ENCODE results near the gene ALKBH3. TPM values are rescaled to one million over a fixed set of nuclear protein-coding genes. Genes with fewer than 3 reads are reported as not detected.

The ALKBH3 gene
- total and polyA plus RNA-seq, 2 experiments from 2014 or later = 10.7 to 10.8 TPM

- no peaks in the 10 kb centered on the region for H3K79me2 ChIP-seq (replicated peaks; ENCODE audit: insufficient read depth)
Observed at GRCh38 chr11:43921561-43922294, 41.1 kb downstream of the ALKBH3 start.

More at GRCh38 chr11:43921561-43922294, 41.1 kb downstream of the ALKBH3 start:
- no peaks in the 10 kb centered on the region for H4K20me1 ChIP-seq (replicated peaks; ENCODE audit: insufficient read depth)
- H3K4me3 Mint-ChIP-seq = no peak overlapping the region
- no peak overlapping the region for H2AFZ ChIP-seq
- H3K27me3 Mint-ChIP-seq (ENCODE audit: insufficient read depth, low read depth, poor library complexity) = no peaks in the 10 kb centered on the region
- peaks cover 6% of the 10 kb centered on the region; the same call in 1 of the 3 replicates for H3K36me3 Mint-ChIP-seq (ENCODE audit: low read depth)
- H3K4me1 Mint-ChIP-seq = peaks cover 30% of the 10 kb centered on the region
- H3K36me3 ChIP-seq (ENCODE audit: insufficient read depth) = no peaks in the 10 kb centered on the region
- no peaks in the 10 kb centered on the region for H3K9me3 Mint-ChIP-seq
- no peak for TF ChIP-seq ZNF462 (CRISPR knock-in tag; IDR thresholded peaks at IDR 0.05)
- no peak for TF ChIP-seq CREB1 (CRISPR knock-in tag; IDR thresholded peaks at IDR 0.05; ENCODE audit: low read depth)
- no peak for TF ChIP-seq JUNB (IDR thresholded peaks at IDR 0.05; ENCODE audit: unreplicated experiment)
- TF ChIP-seq POLR2AphosphoS5 (IDR thresholded peaks at IDR 0.05; ENCODE audit: low read depth) = no peak
- no peak for ATAC-seq
- peaks cover 20% of the 10 kb centered on the region; the same call in 1 of the 2 replicates for H3K4me1 ChIP-seq (ENCODE audit: insufficient read depth)
- DNase-seq (ENCODE audit: low spot score) = no peak
- no peak overlapping the region for H3K27ac Mint-ChIP-seq
- H3K27ac ChIP-seq (ENCODE audit: low read depth) = no peak overlapping the region
- no peaks in the 10 kb centered on the region for H3K27me3 ChIP-seq (ENCODE audit: insufficient read depth)
- H3K9me2 ChIP-seq (ENCODE audit: insufficient read depth) = no peaks in the 10 kb centered on the region
- H3K4me2 ChIP-seq = no peak overlapping the region
- no peak overlapping the region for H3K4me3 ChIP-seq
- 0 out of 2 replicates have a peak, but pooled peaks cover 3% of the 10 kb centered on the region for H3F3A ChIP-seq (replicated peaks; ENCODE audit: low read depth)
